Stimulated activated CD8-positive, alpha-beta memory T cell treated with anti-CD3 and anti-CD28 coated beads, Interleukin-2, amount 100 ng/mL, for 48 hours (primary cell): Measurements from ENCODE around the gene SMARCE1.

ENCODE experiments used
- DNase-seq, 2 donors: peaks; one replicate each; pipeline ENCODE4 v3.0.0-alpha.2; 2020; ENCODE audit warnings: low read depth in 2 of 2

Gene SMARCE1

DNA sequence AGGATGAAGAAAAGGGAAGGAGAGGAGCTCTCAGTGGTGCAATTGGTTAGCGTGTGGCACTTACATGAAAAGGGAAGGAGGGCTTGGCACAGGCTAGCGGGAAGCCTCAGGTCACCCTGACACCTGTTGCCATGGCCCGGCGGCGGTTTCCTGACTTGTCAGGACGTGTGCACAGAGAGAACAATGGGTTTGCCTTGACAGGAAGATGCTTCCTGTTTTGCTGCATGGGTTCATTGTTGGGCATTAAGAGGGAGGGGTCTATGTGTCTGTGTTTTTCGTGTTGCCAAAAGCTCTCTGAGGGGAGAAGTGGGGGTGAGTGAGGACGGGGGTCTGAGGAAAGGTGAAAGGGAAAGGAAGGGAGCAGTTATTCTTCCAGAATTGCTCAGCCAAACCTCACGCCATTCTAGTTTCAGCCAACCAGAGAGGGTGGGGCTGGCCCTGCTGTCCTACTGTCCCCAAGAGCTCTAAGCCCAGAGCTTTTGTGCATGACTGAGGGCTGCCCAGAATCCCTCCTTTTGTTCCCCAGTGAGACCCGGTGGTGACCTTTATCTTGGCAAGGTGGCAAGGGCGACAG is 65.2 kb downstream of the SMARCE1 start:
- DNase-seq: no peak

DNA sequence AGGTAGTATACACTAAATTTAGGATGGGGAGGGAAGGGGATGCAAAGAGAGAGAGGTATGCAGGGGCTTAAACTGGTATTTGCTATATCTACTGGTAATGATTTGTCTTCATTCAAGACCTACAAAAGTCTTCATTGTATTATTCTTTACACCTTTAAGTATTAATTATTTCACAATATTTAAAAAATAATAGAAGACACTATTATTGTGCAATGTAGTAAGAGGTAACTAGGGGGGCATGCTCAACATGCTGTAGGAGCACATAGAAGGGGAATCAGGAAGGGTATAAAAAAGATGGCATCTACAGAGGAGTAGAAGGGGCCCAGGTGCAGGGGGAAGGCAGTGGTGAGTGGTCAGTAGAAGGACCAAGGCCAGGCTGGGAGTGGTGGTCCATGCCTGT is 67.5 kb downstream of the SMARCE1 start:
- no peak for DNase-seq

DNA sequence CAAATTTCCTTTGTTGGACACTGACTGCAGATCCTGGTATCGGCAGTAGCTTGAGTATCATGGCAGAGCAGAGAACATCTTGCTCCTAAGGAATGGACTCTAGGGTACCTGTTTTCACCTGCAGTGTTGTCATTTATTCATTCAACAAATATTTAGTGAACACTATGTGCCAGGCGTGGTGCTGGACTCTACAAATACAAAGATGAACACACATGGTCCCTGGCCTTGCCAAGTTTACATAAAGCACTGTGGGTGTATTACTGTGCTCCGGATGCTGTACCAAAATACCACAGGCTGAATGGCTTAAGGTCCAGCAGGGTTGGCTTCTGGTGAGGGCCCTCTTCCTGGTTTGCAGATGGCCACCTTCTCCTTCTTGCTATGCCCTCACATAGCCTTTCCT is 68.1 kb downstream of the SMARCE1 start:
- no peak for DNase-seq

DNA sequence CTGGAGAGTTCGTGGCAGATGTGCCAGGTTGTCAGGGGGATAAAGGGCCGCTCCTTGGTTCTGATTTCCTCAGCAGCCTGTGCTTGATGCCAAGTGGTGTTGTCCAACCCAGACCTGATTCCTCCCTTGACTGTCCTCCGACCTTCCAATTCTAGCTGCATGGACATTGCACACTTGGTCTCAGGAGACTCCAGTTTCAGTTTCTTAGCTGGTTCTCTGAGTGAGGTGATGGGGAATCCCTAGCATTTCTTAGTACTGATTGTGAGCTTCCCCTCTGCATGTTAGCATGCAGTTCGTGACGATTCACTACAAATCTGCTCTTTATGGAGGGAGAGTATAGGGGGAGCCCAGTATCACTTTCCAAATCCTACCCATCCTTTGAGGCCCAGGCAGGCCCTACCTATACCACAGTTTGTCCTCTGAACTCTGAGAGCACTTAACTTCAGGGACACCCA is 70.0 kb downstream of the SMARCE1 start:
- DNase-seq: no peak

DNA sequence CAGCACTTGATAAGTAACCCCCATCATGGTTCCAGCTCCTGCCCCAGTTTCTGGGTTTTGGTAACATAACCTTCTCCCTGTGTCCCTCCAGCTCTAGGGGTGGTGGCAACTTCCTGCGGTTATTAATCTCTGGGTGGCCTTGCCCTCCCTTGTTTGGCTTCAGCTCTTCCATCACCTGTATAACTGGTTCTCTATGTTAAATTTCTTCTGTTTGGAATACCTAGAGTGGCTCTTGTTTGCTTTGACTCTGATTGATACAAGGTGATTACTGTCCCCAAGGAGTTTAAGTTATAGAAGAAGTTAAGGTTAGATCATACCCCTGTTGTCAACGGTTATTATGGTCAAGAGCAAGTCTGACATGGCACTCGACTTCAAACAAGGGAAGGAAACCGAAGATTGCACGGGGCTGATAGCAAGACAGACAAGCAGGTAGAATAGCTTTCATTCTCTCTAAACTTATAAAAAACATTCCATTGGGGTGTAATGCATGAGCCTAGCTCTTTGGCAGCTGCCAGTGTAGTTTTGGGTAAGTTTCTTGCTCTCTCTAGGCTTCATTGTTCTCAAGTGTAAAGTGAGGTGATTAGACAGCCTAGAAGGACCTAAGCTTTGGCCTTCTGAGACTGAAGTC is 71.4 kb downstream of the SMARCE1 start:
- DNase-seq: no peak
